A673 (cell line): ENCODE data around the gene GPN2. TPM values are rescaled to one million over a fixed set of nuclear protein-coding genes. Genes with fewer than 3 reads are reported as not detected.
"Not testable (repeated sequence)": the region's sequence is repeated elsewhere in the genome, so short reads cannot be mapped to it uniquely, and the experiment has no call there.

ENCODE experiments used
- BruUV-seq: library from RNA; stranded (reverse); fragments of 400-500 nt; replicated peaks from 2 replicates; lab custom pipeline; 2021; lab: Mats Ljungman, UMichigan
- CTCF ChIA-PET: fragments of 300-600 bp; sonication (Branson Sonifier 250); formaldehyde crosslinking; loops from one replicate; lab custom pipeline; 2022; ENCODE audit warnings: antibody characterized with exemption; lab: Charles Lee
- POLR2A ChIA-PET: fragments of 300-600 bp; sonication (Branson Sonifier 250); formaldehyde crosslinking; loops from one replicate; lab custom pipeline; 2022; ENCODE audit warnings: antibody characterized with exemption; ENCODE audit not compliant: low non-redundant PET; lab: Charles Lee
- DNase-seq: peaks from one replicate; pipeline ENCODE4 v3.0.0-alpha.2; 2015; ENCODE audit warnings: low spot score
- H3K27ac ChIP-seq: fragments of 200-600 bp; sonication (generic); 2 replicates; pipeline ENCODE4 v1.5.1; 2016; ENCODE audit warnings: mixed run types, low read depth, mild to moderate bottlenecking, mixed read lengths, antibody characterized with exemption, low read length; ENCODE audit not compliant: poor library complexity, severe bottlenecking
- H3K27me3 ChIP-seq: fragments of 200-600 bp; sonication (generic); replicated peaks from 2 replicates; pipeline ENCODE4 v1.6.1; 2017; ENCODE audit warnings: mixed run types, low read depth, mild to moderate bottlenecking, mixed read lengths, antibody characterized with exemption, low read length; ENCODE audit not compliant: insufficient read depth, poor library complexity
- H3K36me3 ChIP-seq: fragments of 200-600 bp; sonication (generic); 2 replicates; pipeline ENCODE4 v1.6.1; 2016; ENCODE audit warnings: mixed run types, mild to moderate bottlenecking, mixed read lengths, antibody characterized with exemption, low read length; ENCODE audit not compliant: insufficient read depth, poor library complexity, severe bottlenecking
- H3K4me1 ChIP-seq: fragments of 200-600 bp; sonication (generic); 2 replicates; pipeline ENCODE4 v1.6.1; 2017; ENCODE audit warnings: mixed run types, mild to moderate bottlenecking, mixed read lengths, antibody characterized with exemption, low read length; ENCODE audit not compliant: insufficient read depth, poor library complexity, severe bottlenecking
- H3K4me3 ChIP-seq: fragments of 200-600 bp; sonication (generic); 2 replicates; pipeline ENCODE4 v1.5.1; 2016; ENCODE audit warnings: low read depth, mixed run types, mild to moderate bottlenecking, mixed read lengths, low read length; ENCODE audit not compliant: poor library complexity, severe bottlenecking
- H3K9me3 ChIP-seq: fragments of 200-600 bp; sonication (generic); 2 replicates; pipeline ENCODE4 v1.6.1; 2016; ENCODE audit warnings: mixed run types, low read depth, mild to moderate bottlenecking, mixed read lengths, antibody characterized with exemption, low read length; ENCODE audit not compliant: poor library complexity, severe bottlenecking
- CTCF ChIP-seq: fragments of 300-800, 200-600 bp; sonication (generic); conservative IDR thresholded peaks from 2 replicates; pipeline ENCODE4 v1.5.1; 2017; ENCODE audit warnings: low read depth, mild to moderate bottlenecking, antibody characterized with exemption, low read length, moderate library complexity, mixed read lengths
- EZH2 ChIP-seq: fragments of 200-600 bp; sonication (generic); IDR thresholded peaks from 2 replicates; pipeline ENCODE4 v1.6.1; 2017; ENCODE audit warnings: borderline replicate concordance, low read depth, mild to moderate bottlenecking, mixed read lengths, antibody characterized with exemption, low read length; ENCODE audit not compliant: poor library complexity, severe bottlenecking
- intact Hi-C: fragments of 100-400 bp; cut with micrococcal nuclease; formaldehyde crosslinking; loops from one replicate; pipeline ENCODE4 v1.10.0; 2022; ENCODE audit not compliant: unreplicated experiment
- total RNA-seq: library from RNA; stranded (reverse); gene quantifications from 2 replicates; pipeline ENCODE4 v1.2.3, GENCODE V29; 2021

The GPN2 gene
- total RNA-seq, 1 experiment from 2014 or later = 41.4 TPM

GRCh38 chr1:26838474-26839338 lies 51.4 kb downstream of the GPN2 start:
- Histone ChIP-seq H3K27ac (no peak overlapping the region), H3K4me1 (no peaks in the 10 kb centered on the region), H3K4me3 (no peak overlapping the region), H3K9me3 (no peaks in the 10 kb centered on the region), H3K27me3 (no peaks in the 10 kb centered on the region), H3K36me3 (peaks cover 26% of the 10 kb centered on the region)
- no peak for TF ChIP-seq CTCF
- no peak for TF ChIP-seq EZH2
- no peak for DNase-seq
- BruUV-seq = no TSS peak
- ChIA-PET POLR2A (no interaction called here), CTCF (no interaction called here)
- intact Hi-C loops = no loop called here

GRCh38 chr1:26837665-26838064 lies 52.4 kb downstream of the GPN2 start:
- DNase-seq, BruUV-seq, POLR2A ChIA-PET, CTCF ChIA-PET, H3K4me3 ChIP-seq, intact Hi-C loops, H3K27me3 ChIP-seq, H3K9me3 ChIP-seq, H3K4me1 ChIP-seq, H3K27ac ChIP-seq: not testable (repeated sequence)
- peaks cover 31% of the 10 kb centered on the region for H3K36me3 ChIP-seq

GRCh38 chr1:26833432-26834405 lies 56.4 kb downstream of the GPN2 start:
- no peak overlapping the region for H3K27ac ChIP-seq
- POLR2A ChIA-PET = no interaction called here
- H3K36me3 ChIP-seq = peaks cover 28% of the 10 kb centered on the region
- H3K4me1 ChIP-seq = no peaks in the 10 kb centered on the region
- no peaks in the 10 kb centered on the region for H3K27me3 ChIP-seq
- TF ChIP-seq EZH2 (no peak), CTCF (no peak)
- CTCF ChIA-PET = no interaction called here
- intact Hi-C loops = no loop called here
- no TSS peak for BruUV-seq
- no peak for DNase-seq
- H3K9me3 ChIP-seq = no peaks in the 10 kb centered on the region
- H3K4me3 ChIP-seq = no peak overlapping the region
